ENCODE results near the gene BEND5.

- TF ChIP-seq ZNF169 (tag by site-specific recombination; IDR thresholded peaks at IDR 0.05) (no peak), CTCF (tag by site-specific recombination; IDR thresholded peaks at IDR 0.05) (no peak)
Measured at GRCh38 chr1:48710915-48711314, 65.8 kb downstream of the BEND5 start.

All from HEK293 (cell line).